RKO (cell line): Measurements from ENCODE around the gene GRID1.

Experiments
- DNase-seq: peaks from one replicate; pipeline ENCODE4 v3.0.0-alpha.2; 2016; ENCODE audit warnings: low spot score

The GRID1 gene

DNA sequence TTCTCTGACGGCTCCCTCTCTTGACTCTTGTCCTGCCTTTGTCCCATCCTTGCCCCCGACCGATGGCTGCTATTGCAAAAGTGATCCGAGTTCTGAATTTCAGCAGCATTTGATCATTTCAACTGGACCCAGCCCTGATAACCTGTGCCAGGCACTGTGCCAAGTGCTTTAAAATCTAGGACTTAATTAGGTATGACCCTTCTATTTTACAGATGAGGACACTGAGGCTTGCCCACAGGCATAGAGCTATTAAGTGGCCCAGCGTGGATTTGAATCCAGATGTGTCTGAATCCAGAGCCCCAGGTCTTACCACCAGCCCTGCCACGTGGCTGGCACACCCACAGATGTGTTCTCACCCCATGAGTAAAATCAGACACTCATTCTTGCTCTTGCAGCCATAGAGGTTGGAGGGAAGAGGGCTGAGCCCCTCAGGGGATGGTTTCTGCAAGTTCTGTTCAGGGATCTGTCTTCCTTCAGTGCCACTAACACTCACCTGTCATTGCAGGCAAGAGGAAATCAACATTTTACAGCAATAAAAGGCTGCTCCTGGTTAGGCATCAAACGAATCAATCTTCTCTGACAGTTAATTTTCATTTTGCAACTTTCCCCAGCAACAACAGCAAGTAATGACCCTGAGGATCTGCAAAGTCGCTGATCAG is 101.2 kb downstream of the GRID1 start:
- DNase-seq, result peak; percentile 1

DNA sequence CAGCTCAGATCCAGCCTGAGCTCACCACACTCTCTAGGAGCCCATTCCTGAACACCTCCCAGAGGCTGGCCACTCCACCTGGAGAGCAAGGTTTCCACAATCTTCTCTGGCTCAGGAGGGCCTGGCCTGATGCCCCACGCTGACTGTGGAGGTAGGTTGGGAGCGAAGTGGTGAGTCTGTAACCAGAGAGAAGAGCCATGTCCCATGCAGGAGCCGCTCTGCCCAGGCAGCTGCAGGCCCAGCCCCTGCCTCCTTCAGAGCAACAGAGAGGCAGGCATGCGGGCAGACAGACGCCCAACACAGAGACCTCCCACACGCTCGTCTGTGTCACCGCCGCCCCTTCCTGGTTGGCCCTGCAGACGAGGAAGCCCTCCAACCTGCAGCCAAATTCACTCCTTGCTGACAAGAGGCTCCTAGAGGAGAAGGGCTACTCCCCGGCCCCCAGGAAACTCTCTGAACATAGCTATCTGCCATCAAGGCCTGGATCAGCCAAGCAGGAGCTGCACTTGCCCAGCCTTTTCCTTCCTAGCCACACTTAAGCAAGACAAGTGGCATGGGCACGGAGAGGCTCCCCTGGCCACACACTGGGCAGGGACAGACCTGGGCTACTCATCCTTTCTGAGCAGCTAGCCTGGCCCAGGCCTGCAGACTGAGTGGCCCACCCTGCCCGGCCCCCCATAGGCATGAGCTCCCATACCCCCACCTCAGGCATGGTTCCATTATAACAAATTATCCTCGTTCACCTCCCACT is 101.9 kb downstream of the GRID1 start:
- no peak for DNase-seq

- DNase-seq, result no peak
Measured at GRCh38 chr10:86263907-86264306, 102.7 kb downstream of the GRID1 start.

GRCh38 chr10:86263209-86263608 is 103.4 kb downstream of the GRID1 start:
- no peak for DNase-seq

DNA sequence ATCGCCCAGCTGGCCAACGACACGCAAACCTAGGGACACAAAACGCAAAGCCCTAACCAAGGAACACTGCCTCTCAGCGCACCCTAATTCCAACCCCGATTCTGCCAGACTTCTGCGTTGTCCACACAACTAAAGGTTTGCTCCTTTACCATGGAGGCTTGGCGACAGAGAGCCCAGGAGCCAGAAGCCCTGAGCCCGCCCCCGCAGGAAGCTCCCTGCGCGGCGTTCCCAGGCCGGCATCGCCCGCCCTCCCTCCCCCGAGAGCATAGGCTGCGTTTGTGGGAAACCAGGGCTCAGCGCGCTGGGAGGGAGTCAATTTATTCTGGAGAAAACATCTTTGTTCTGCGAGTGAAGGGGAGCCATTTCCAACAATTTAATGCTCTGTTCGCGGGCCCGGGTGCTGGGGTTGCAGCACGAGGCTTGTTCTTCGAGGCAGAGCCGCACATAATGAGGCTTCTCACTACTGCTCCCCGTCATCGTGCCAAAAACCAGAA is 103.9 kb downstream of the GRID1 start:
- no peak for DNase-seq

- peak; percentile 2 for DNase-seq
Measured at GRCh38 chr10:86261941-86262687, 104.5 kb downstream of the GRID1 start.

GRCh38 chr10:86261470-86261869 is 105.1 kb downstream of the GRID1 start:
- no peak for DNase-seq

DNA sequence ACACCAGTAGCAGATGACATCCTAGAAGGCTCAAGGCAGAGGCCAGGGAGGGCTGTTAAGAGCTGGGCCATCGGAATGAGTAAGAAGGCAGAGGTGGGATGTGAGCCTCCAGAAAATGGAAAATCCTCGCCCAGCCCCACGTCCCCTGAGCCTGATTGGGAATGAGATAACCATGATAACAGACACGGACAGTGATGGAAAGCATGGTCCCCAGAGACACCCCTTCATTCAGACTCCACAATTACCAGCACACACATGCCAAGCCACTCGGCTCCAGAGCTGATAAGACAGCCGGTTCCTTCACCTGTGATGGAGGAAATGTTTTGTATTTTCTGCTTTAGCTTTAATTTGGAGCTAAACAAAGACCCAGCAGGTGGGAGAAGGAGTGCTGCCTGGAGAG is 106.0 kb downstream of the GRID1 start:
- DNase-seq, result no peak

- DNase-seq, result no peak
Measured at GRCh38 chr10:86259901-86260562, 106.6 kb downstream of the GRID1 start.

- DNase-seq, result no peak
Measured at GRCh38 chr10:86258941-86259340, 107.7 kb downstream of the GRID1 start.

DNA sequence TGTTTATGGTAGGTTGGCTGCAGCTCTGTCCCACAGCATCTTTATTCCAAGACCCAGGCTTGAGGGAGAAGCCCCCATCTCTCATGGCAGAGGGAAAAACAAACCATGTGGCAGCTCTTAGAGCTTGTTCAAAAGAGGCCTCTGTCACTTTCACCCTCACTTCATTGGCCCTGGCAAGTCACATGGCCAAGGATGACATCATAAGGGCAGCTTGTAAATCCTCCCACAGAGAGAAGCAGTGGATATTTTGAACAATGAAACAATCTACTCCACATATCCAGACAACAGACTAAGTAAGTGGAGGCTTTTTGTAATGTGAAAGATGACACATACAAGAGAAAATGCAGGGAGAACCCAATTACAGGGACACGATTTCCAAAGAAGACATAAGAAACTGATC is 108.1 kb downstream of the GRID1 start:
- peak; percentile 2 for DNase-seq

DNA sequence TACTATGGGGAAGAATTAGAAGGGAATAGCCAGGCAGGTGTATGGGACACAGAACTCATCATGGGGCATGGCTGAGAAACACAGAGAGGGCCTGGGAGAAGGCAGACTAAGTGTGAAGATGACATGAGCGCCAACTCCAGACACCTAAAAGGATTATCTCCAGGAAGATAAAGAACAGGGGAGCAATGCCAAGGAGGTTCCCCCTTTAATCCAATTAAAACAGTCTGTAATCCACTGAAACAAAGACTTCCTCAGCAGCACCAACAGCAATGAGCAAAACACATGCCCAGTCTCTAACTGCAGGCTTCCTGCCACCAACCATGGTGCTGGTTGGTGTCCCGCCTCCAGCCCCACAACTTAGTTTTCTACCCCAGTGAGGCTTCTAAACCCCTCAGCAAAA is 108.9 kb downstream of the GRID1 start:
- no peak for DNase-seq

DNA sequence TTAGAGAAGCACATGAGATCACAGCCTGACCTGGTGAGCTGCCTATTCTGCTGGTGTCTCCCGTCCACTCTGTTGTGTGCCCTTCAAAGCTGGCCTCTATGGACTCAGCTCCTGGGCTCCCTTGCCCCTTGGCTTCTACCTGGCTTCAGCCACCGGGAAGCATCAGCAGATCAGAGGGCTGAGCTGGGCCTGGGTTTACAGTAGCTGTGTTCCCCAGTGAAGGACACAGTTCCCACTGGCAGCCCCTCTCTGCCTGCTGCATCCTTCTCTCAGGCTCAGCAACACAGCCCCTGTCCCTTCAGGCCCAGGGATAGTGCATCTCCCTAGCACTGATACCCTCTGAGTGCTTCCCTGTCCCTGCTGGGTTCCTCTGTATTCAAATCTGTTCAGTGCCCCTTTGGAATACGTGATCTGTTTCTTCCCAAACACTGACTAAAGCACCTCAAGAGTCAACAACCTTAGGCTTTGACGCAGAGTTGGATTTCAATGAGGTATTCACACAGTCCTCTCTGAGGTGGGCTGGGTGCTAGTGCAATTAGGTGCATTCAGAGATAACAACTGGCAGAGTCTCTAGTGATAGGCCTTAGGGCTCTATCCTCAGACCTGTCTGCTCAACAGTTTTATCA is 109.8 kb downstream of the GRID1 start:
- no peak for DNase-seq

DNA sequence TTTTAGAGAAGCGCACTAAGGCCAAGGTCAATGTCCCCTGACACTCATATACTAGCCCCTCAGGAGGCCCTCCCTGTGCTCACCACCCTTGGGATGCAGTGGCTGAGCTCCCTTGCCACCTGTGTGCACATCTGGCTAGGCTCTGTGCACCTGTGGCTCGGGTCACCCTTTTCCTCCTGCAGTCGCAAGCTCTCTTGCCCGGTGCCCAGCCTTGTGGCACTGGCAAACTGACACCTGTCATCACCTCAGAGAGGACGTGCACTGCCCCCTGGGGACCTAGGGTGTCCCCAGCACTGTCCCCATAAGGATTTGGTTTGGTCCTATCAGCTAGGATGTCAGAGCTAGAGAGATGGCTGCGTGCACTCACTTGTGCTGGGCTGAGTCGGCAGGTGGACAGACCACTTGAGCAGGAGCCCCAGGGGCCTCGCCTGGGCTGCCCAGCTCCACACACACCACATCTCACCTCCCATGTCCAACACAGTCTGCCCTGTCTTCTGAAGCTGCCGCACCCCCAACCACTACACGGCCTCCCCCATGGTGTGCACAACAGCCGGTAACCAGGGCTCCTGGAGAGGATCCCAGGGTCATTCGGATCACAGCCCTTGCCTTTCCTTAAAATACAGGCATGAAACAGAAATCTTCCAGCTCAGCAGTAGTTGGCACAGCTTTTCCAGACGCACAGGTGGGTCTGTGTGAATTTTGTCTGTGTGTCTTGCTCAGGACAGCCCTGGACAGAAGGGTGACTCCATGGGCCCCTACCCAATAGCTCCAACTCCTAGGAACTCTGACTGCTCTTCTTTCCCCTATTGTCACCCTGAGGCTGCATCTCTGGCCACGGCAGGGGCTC is 111.0 kb downstream of the GRID1 start:
- no peak for DNase-seq

DNA sequence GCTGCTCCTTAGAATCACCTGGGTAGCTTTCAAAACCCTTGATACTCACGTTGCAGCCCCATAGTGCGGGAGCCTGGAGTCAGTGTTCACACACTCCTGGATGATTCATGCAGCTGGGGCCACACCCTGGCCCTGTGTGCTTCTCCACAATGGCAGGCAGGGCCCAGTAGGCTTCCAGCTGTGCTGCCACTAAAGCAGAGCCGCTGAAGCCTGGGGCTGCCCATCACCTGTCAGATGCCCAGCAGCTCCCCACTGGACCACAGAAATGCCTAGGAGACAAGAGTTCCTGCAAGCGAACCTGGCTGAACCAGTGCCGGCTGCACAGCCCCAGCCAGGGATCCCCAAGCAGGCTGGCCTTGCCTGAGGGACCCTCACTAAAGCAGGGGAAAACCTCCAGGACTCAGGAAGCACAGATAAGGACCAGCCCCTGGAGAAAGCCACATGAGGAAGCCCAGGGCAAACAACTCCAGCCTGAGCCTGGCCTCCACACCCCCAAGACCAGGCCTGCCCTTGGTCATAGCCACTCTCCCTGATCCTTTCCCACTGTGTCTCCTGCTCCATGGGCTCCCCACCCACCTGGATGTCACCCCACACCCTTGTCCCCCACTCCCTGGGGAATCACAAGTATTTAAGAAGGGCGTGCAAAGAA is 111.9 kb downstream of the GRID1 start:
- DNase-seq, result no peak

- no peak for DNase-seq
Measured at GRCh38 chr10:86254081-86254480, 112.5 kb downstream of the GRID1 start.

DNA sequence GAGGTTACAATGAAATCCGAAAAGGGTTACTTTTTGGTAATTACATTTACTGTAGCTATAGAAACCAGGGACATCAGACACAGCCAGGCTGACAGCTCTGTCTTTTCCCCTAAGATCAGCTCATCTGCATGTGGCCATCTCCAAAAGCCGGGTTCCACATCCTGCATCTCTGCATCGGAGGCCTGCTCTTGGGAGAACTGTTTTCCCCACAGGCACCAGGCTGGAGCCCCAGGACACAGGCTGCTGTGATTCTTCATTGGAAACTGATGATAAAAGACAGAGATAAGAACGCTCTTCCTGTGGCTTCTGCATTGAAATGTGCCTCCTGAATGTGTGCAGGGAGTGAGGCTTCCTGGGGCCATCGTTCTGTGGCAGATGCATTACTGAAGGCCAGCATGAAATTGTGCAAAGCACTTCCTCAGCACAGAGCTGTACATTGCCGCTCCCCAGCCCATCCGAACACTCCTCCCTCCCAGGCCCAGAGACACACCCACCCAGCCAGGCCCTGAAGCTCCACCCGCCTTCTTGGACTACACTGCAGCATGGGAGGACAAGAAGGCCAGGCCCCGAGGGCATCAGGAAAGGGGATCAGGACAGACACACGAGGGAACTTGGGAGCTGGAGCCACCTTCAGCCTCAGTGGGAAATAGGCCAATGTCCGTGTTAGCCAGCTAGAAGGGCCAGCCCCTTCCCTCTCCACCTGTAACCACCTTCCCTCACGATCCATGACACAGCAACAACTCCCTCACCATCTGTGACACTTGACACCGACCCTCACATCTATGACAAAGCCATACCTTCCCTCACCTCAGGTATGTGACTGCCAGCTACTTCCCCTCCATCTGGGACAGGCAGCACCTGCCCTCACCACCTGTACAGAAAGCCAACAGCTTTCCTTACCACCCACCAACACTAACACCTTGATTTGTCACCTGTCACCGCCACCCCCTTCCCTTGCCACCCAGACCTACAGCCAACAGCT is 113.2 kb downstream of the GRID1 start:
- DNase-seq, result no peak

DNA sequence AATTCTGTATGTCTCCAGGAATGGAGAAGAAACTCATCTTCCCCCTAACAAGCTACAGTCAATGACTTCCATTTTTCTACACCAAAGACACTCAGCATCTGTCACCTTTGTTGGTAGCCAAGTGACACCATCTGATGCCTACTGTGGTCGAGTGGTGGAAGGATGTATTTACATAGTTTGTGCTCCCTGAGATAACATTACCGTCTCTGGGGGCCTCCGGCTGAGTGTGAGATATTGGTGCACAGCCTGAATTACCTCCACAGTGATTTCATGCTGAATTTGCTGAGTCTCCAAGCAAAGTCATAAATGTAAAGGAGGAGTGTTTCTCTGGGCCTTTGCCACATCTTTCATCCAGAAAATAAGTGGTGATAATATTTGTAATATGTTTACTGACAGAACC is 114.0 kb downstream of the GRID1 start:
- DNase-seq, result no peak

DNA sequence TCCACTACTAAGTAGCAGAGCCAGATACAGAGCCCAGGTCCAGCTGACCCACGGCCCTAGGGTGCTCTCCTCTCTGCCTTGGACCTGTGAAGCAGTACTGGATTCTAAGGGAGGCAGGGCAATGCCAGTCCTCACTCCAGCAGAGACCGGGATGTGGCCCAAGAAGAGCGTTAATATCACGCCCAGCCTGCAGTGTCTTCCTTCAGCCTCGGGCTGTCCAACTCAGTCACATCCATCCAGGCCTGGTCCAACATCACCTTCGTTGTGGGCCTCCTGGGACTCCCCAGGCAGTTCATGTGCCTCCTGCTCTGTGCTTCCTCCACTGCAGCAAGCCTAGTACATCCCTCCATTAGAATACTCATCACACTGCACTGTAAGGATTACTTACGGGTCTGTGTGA is 114.5 kb downstream of the GRID1 start:
- DNase-seq, result no peak
